ENCODE data around the gene SUN2. TPM values are rescaled to one million over a fixed set of nuclear protein-coding genes. Genes with fewer than 3 reads are reported as not detected.
A peak's percentile ranks its signal among the peaks of the same experiment; 100 is the strongest.

SUN2 gene
- total and polyA plus RNA-seq, 2 of the 13 experiments (the other 11 are each of a cell fraction or from before 2014, with no cell fraction given) = 45.6 to 56.6 TPM

- no peak for TF ChIP-seq THRA (CRISPR knock-in tag; IDR thresholded peaks at IDR 0.05; ENCODE audit: borderline replicate concordance)
- peak; percentile 37; the same call in 1 of the 2 replicates for TF ChIP-seq ZNF761 (CRISPR knock-in tag; conservative IDR thresholded peaks at IDR 0.05)
- no peak for TF ChIP-seq NFE2L1 (CRISPR knock-in tag; IDR thresholded peaks at IDR 0.05; ENCODE audit: borderline replicate concordance)
- TF ChIP-seq ZNF570 (CRISPR knock-in tag; IDR thresholded peaks at IDR 0.05; ENCODE audit: borderline replicate concordance) = no peak
- peak; percentile 54; the same call in 1 of the 2 replicates for TF ChIP-seq MIER3 (CRISPR knock-in tag; IDR thresholded peaks at IDR 0.05; ENCODE audit: borderline replicate concordance)
- peak; percentile 64; the same call in 1 of the 2 replicates for TF ChIP-seq ZHX2 (IDR thresholded peaks at IDR 0.05; ENCODE audit: low read depth)
- no peak for TF ChIP-seq ZHX2 (CRISPR knock-in tag; IDR thresholded peaks at IDR 0.05; ENCODE audit: borderline replicate concordance)
- TF ChIP-seq FOXA3 (CRISPR knock-in tag; IDR thresholded peaks at IDR 0.05) = peak; percentile 66
- no peak for TF ChIP-seq FOXO4 (CRISPR knock-in tag; conservative IDR thresholded peaks at IDR 0.05)
- peak; percentile 86 for TF ChIP-seq POLR2AphosphoS5 (IDR thresholded peaks at IDR 0.05; ENCODE audit: low read depth, low read length)
Measured at GRCh38 chr22:38705235-38706100, 50.3 kb downstream of the SUN2 start, which contains the start of gene GTPBP1 (continued).

Data from HepG2 (cell line).